Natural killer cell treated with Interleukin-12 subunit alpha and Interleukin-12 subunit beta and Interleukin-15 and Interleukin-18, amount 100 ng/mL, for 72 hours (primary cell): ENCODE measurements around the gene SLC26A4. TPM values are rescaled to one million over a fixed set of nuclear protein-coding genes. Genes with fewer than 3 reads are reported as not detected.
A peak's percentile ranks its signal among the peaks of the same experiment; 100 is the strongest.

Experiments used
- ATAC-seq, 2 donors: fragments of 150-1000 bp; cut with Tn5 transposase in 1 of 2; sonication (Bioruptor Pico), chemical (Tn5 transposase) in 1 of 2; 2 replicates each; pipeline ENCODE4 v1.10.0; 2021
- DNase-seq: peaks from one replicate; pipeline ENCODE4 v3.0.0; 2022; ENCODE audit warnings: low spot score
- H3K27ac Mint-ChIP-seq, 2 donors: 1 replicate in 1 of 2; 2 replicates in 1 of 2; pipeline ENCODE4 v1.8.0; 2022; ENCODE audit warnings: mixed read lengths in 2 of 2, mild to moderate bottlenecking in 1 of 2, moderate library complexity in 1 of 2
- H3K27me3 Mint-ChIP-seq, 2 donors: 1 replicate in 1 of 2; 2 replicates in 1 of 2; pipeline ENCODE4 v1.8.0; 2022; ENCODE audit warnings: mixed read lengths in 2 of 2
- H3K36me3 Mint-ChIP-seq: one replicate; pipeline ENCODE4 v1.8.0; 2022; ENCODE audit warnings: mixed read lengths
- H3K4me1 Mint-ChIP-seq, 2 donors: 1 replicate in 1 of 2; 2 replicates in 1 of 2; pipeline ENCODE4 v1.8.0; 2022; ENCODE audit warnings: low read depth in 2 of 2, mixed read lengths in 2 of 2, mild to moderate bottlenecking in 1 of 2
- H3K4me3 Mint-ChIP-seq: one replicate; pipeline ENCODE4 v1.8.0; 2022; ENCODE audit warnings: mixed read lengths
- H3K9me3 Mint-ChIP-seq: 2 replicates; pipeline ENCODE4 v1.8.0; 2022; ENCODE audit warnings: mixed read lengths
- total RNA-seq, 2 donors: library from RNA; stranded (reverse); gene quantifications; one replicate each; pipeline ENCODE4 v1.2.3, GENCODE V29; 2022

The SLC26A4 gene
- total RNA-seq: 1 to 10 TPM in 1 of 2 donors, under 1 TPM in 1; 0.19 to 1.1 TPM

DNA sequence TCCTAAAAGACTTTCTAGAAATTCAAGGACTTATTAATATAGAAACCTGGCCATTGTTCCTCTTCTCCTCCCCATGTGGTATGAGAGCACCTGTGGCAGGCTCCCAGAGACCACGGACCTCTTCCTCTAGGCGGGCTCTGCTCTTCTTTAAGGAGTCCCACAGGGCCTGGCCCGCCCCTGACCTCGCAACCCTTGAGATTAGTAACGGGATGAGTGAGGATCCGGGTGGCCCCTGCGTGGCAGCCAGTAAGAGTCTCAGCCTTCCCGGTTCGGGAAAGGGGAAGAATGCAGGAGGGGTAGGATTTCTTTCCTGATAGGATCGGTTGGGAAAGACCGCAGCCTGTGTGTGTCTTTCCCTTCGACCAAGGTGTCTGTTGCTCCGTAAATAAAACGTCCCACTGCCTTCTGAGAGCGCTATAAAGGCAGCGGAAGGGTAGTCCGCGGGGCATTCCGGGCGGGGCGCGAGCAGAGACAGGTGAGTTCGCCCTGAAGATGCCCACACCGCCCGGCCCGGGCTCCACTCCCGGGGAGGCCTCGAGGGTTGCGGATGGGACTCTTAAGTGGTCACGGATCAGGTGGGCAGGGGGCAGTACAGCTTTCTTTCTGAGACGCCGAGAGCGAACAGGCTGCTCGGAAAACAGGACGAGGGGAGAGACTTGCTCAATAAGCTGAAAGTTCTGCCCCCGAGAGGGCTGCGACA is at the start of gene SLC26A4:
Gene SLC26A4 (plus strand): TSS at position 448 of the 700 bp plus-strand sequence. CDS start 814 bp downstream, outside the sequence.
- DNase-seq: no peak
- peaks cover 27 to 40% of the 10 kb centered on the region in 2 donors for H3K27me3 Mint-ChIP-seq
- H3K36me3 Mint-ChIP-seq: no peaks in the 10 kb centered on the region
- H3K4me3 Mint-ChIP-seq: peak within 1 kb of the TSS; percentile 76
- no peaks in the 10 kb centered on the region for H3K9me3 Mint-ChIP-seq
- peak; percentile 62 to 66 for ATAC-seq
- peaks cover 11 to 14% of the 10 kb centered on the region in 2 donors for H3K4me1 Mint-ChIP-seq
- peak within 1 kb of the TSS; percentile 8 to 69 for H3K27ac Mint-ChIP-seq

DNA sequence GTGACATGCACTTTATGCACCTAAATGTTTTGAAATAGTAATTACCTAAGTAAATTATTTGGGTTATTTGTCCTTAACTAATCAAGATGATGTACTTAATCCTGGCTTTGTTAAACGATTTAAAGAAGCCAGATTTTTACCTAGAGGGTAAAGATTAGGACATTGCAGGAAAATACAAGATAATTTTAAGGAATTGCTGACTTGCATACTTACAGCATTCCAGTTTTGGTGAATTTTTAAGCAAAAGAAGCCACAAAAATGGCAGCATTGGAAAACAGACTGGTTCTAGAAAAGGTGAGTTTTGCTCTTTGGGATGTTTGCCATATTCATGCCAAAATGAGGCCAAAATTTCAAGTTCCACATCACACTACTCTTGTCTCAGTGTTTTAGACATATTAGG is 47.2 kb upstream of the SLC26A4 start:
- no peak for DNase-seq
- ATAC-seq: no peak
- no peaks in the 10 kb centered on the region for H3K9me3 Mint-ChIP-seq
- no peaks in the 10 kb centered on the region for H3K27me3 Mint-ChIP-seq
- H3K4me1 Mint-ChIP-seq: no peaks in the 10 kb centered on the region
- no peak overlapping the region for H3K27ac Mint-ChIP-seq
- peaks cover 17% of the 10 kb centered on the region for H3K36me3 Mint-ChIP-seq
- H3K4me3 Mint-ChIP-seq: no peak overlapping the region

DNA sequence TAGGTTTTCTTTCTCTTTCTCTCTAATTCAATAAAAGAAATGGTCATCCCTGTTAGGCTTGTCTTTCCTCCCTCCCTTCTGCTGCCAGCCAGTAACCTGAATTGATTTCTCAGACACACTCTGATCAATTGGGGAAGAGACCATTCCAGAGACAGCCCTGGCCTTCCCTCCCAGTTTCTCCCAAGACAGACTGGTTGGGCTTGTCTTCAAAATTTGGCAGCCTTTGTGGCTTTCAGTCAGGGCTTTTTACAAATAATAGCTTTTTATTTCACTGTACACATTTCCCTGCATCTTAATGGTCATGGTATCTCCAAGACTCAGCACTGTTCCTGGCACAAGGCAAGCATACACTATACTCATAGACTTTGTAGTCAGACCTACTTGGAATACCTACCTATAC is 46.7 kb upstream of the SLC26A4 start:
- Mint-ChIP-seq H3K4me3 (no peak overlapping the region), H3K27ac (no peak overlapping the region), H3K4me1 (no peaks in the 10 kb centered on the region), H3K9me3 (no peaks in the 10 kb centered on the region), H3K36me3 (peaks cover 13% of the 10 kb centered on the region), H3K27me3 (no peaks in the 10 kb centered on the region)
- no peak for DNase-seq
- ATAC-seq: no peak

DNA sequence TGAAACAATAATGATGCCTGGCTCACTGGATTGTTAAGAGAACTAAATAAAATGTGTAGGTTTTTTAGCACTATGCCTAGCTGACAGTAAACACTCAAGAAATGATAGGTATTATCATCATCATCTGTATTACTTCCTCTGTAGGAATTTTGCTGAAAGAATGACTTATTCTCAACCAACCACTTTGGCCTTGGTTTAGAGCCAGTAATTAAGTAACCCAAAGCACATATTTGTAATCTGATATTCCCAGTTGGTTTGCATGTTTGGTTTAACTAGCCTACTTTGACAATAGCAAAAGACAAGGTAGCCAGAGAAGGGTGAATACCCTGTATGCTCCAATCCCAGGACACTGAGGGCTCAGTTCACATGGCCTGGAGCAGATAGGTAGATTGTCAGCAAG is 46.2 kb upstream of the SLC26A4 start:
- Mint-ChIP-seq H3K4me3 (no peak overlapping the region), H3K27ac (no peak overlapping the region), H3K9me3 (no peaks in the 10 kb centered on the region), H3K4me1 (no peaks in the 10 kb centered on the region), H3K36me3 (peaks cover 10% of the 10 kb centered on the region), H3K27me3 (no peaks in the 10 kb centered on the region)
- ATAC-seq: no peak
- DNase-seq: no peak

DNA sequence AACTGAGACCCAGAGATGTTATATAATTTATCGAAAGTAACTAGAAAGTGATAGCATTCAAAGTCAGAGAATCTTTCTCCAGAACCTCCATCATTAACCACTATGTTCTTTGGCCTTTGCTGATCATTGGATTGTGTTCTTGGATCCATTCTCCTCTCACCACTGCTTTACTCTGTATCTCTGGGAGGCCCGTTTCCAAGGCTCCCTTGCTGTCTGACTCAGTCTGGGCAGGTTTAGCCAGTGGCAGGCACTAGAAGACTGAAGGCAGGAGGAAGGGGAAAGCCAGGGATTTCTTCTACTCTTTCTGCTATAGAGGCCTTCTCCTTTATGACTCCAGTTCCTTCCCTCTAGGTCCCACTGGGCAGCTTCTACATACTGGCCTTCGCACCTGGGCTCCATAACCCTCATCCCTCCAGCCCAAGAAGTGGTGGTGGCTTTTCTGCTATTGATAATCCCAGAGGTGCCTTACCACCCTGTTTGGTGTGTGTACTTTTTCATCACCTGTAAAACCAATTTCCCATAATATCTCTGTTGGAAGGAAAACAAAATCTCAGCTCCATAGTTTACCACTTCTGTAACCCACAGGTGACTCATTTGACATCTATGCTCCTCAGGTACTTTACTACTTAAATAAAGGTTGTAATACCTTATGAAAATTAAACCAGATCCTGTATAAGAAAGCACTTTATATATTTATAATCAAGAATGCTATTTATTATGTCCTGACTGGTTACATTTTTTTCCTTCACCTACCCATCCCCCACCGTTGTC is 44.5 kb upstream of the SLC26A4 start:
- Mint-ChIP-seq H3K27ac (no peak overlapping the region), H3K4me1 (no peaks in the 10 kb centered on the region), H3K9me3 (no peaks in the 10 kb centered on the region), H3K36me3 (peaks cover 10% of the 10 kb centered on the region), H3K4me3 (no peak overlapping the region), H3K27me3 (no peaks in the 10 kb centered on the region)
- ATAC-seq (no peak), DNase-seq (no peak)

DNA sequence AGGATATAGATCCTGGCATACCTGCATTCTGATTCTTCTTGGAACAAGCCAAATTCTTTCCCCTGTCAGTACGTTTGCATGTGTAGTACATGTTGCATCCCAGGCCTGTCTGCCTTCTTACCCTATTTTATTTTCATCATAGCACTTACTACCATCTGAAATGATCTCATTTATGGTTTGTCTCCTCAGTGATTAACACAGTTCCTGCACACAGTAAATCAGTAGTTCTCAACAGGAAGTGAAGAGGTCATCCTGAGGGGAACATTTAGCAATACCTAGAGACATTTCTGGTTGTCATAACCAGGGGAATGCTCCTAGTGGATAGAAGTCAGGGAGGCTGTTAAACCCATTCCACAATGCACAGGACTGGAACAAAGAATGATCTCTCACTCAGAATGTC is 38.2 kb upstream of the SLC26A4 start:
- Mint-ChIP-seq H3K36me3 (peaks cover 5% of the 10 kb centered on the region), H3K4me3 (no peak overlapping the region), H3K9me3 (no peaks in the 10 kb centered on the region), H3K4me1 (no peaks in the 10 kb centered on the region), H3K27ac (no peak overlapping the region), H3K27me3 (no peaks in the 10 kb centered on the region)
- no peak for DNase-seq
- peak; percentile 56 to 63 for ATAC-seq

DNA sequence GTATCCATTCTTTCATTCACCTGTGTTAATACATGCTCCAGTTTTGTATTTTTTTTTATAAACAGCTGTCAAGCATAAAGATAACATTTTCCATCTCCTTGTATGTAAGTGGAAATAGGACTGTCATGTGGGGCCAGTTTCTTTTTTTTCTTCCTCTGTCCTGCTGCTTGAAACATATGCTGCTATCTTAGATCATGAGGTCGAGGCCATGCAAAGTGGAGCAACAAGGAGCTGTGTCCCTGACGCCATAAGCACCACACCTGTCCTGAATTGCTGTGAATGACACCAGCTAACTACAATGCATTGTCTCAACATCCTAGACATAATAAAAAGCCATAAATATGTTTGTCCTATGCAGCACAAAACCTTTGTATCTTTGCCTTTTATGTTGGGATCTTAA is 37.7 kb upstream of the SLC26A4 start:
- Mint-ChIP-seq H3K4me3 (no peak overlapping the region), H3K4me1 (no peaks in the 10 kb centered on the region), H3K9me3 (no peaks in the 10 kb centered on the region), H3K27me3 (no peaks in the 10 kb centered on the region), H3K36me3 (peaks cover 5% of the 10 kb centered on the region), H3K27ac (no peak overlapping the region)
- DNase-seq (no peak), ATAC-seq (no peak)

DNA sequence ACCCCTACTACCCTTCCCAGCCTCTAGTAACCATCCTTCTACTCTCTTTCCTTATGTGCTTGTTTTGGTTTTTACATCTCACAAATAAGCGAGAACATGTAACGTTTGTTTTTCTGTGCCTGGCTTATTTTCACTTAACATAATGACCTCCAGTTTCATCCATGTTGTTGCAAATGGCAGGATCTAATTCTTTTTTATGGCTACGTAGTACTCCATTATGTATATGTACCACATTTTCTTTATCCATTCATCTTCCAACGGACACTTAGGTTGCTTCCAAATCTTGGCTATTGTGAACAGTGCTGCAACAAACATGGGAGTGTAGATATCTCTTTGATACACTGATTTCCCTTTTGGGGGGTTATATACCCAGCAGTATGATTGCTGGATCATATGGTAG is 33.6 kb upstream of the SLC26A4 start:
- H3K27ac Mint-ChIP-seq: no peak overlapping the region
- DNase-seq (no peak), ATAC-seq (no peak)
- no peak overlapping the region for H3K4me3 Mint-ChIP-seq
- no peaks in the 10 kb centered on the region for H3K9me3 Mint-ChIP-seq
- no peaks in the 10 kb centered on the region for H3K27me3 Mint-ChIP-seq
- H3K36me3 Mint-ChIP-seq: peaks cover 5% of the 10 kb centered on the region
- H3K4me1 Mint-ChIP-seq: no peaks in the 10 kb centered on the region

DNA sequence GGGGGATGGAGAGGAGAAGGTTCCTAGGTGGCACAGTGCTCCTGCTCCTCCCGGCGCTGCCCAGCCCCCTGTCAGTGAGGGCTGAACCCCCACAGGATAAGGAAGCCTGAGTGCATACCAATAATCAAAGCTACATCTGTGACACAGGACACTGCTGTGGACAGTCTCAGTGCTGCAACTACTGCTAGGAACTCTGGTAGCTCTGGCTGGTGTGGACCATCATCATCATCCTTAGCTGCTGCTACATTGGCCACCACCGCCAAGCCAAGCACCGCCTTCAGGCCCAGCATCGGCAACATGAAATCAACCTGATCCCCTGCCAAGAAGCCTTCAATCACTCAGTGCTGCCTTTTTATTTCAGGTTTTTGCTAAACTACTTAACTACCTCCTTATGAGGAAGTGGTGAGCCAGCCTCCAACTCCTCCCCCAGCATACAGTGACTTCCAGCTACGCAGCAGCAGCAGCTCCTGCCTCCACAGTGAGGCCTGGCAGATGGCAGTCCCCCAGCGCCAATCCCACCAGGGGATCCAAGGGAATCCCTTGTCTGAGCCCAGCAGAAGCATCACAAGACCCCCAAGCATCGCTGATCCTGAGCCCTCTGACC is 32.1 kb upstream of the SLC26A4 start:
- Mint-ChIP-seq H3K4me1 (no peaks in the 10 kb centered on the region), H3K9me3 (no peaks in the 10 kb centered on the region), H3K4me3 (no peak overlapping the region), H3K27me3 (no peaks in the 10 kb centered on the region), H3K36me3 (peaks cover 5% of the 10 kb centered on the region), H3K27ac (no peak overlapping the region)
- DNase-seq (no peak), ATAC-seq (no peak)

DNA sequence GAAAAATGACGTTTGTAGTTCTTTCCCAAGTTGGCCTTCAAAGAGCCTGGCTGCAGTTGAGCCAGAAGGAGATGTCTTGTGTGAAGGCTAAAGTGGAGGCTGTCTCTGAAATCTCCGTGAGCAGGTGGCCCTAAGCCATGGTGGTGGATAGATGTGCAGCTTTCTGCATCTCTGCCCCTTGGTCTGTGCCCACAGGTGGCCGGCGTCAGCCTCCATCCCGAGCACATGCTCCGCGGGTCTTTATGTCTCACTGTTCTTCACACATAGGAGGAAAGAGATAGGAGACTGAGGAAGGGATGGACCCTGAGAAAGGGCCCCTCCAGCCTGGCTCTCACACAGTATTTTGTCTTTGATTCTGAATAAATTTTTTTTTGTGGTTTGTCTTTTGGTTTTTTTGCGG is 30.3 kb upstream of the SLC26A4 start:
- no peaks in the 10 kb centered on the region for H3K9me3 Mint-ChIP-seq
- no peak for ATAC-seq

DNA sequence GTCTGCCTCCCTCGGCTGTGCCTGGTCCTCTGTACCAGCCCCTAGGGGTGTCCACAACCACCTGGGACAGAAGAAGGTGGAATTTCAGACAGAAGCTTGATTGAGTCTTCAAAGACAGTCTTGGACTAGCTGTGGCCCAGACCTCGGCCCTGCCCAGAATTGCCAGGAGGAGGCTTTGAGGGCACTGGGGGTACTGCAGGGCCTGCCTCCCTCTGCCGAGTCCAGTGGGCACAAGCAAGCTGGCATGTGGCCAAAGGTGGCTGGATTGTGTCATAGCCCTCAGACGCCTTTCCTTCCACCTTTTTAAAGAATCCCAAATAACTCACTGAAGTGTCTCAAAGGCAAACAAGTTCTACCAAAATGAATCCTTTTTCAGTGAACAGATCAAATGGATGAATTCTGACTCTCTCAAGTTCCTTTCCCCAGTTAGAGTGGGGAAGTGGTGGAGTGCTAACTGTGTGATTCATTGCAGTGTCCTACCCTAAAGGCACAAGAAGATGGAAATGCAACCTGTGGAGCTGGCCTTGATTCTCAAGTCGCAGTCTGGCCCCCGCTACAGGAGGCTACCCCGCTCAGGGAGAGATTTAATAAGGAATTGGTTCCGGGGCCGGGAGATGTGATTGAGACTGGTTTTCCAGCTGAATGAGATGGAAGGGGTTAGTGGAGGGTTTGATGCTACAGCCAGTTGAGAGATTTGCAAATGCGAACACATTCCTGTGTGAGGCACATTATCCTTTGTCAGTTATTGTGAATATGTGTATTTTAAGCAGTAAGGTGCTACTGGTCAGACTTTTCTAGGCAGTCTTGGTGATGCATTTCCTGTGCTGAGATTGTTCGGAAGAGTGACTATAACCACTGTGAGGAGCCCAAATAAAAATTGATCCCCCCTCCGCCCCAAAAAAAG is 28.8 kb upstream of the SLC26A4 start:
- Mint-ChIP-seq H3K4me1 (no peaks in the 10 kb centered on the region), H3K36me3 (peaks cover 4% of the 10 kb centered on the region), H3K27me3 (no peaks in the 10 kb centered on the region), H3K9me3 (no peaks in the 10 kb centered on the region), H3K4me3 (no peak overlapping the region), H3K27ac (no peak overlapping the region)
- ATAC-seq (no peak), DNase-seq (no peak)

More for the DNA sequence above, 30.3 kb upstream of the SLC26A4 start:
- DNase-seq: no peak
- H3K27ac Mint-ChIP-seq: no peak overlapping the region
- H3K4me3 Mint-ChIP-seq: no peak overlapping the region
- no peaks in the 10 kb centered on the region for H3K4me1 Mint-ChIP-seq
- no peaks in the 10 kb centered on the region for H3K27me3 Mint-ChIP-seq
- peaks cover 5% of the 10 kb centered on the region for H3K36me3 Mint-ChIP-seq

DNA sequence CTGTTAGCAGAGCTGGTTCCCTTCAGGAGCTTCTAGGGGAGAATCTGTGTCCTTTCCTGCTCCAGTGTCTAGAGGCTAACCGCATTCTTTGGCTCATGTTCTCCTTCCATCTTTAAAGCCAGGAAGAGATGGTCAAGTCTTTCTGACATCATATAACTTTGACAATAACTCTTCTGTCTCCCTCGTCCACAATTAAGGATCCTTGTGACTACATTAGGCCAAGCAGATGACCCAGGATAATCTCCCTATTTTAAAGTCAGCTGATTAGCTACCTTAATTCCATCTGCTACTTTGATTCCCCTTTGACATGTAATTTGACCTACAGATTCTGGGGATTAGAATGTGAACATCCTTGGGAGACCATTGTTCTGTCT is 28.1 kb upstream of the SLC26A4 start:
- H3K36me3 Mint-ChIP-seq: no peaks in the 10 kb centered on the region
- DNase-seq (no peak), ATAC-seq (no peak)
- no peaks in the 10 kb centered on the region for H3K4me1 Mint-ChIP-seq
- H3K27me3 Mint-ChIP-seq: no peaks in the 10 kb centered on the region
- H3K9me3 Mint-ChIP-seq: no peaks in the 10 kb centered on the region
- no peak overlapping the region for H3K4me3 Mint-ChIP-seq
- H3K27ac Mint-ChIP-seq: no peak overlapping the region

DNA sequence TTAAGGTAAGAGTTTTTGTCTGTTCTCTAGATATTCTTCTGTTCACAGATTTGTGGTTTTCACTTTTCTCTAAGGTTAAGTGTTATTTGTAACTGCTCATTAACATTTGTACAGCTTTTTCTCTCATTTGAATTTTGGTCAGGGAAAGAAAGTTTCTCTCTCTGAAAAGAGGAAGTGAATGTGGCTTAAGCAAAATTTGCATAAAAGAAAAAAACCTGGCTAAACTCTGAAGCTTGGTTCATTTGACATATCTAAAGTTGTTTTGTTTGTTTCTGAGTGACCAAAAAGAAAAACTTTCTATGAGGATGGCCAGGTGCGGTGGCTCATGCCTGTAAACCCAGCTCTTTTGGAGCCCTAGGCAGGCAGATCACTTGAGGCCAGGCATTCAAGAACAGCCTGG is 22.0 kb upstream of the SLC26A4 start:
- no peak for ATAC-seq
- H3K4me3 Mint-ChIP-seq: no peak overlapping the region
- H3K9me3 Mint-ChIP-seq: no peaks in the 10 kb centered on the region
- H3K27ac Mint-ChIP-seq: no peak overlapping the region
- H3K4me1 Mint-ChIP-seq: peaks cover 9 to 12% of the 10 kb centered on the region in 2 donors
- no peaks in the 10 kb centered on the region for H3K36me3 Mint-ChIP-seq
- DNase-seq: no peak
- peaks cover 7 to 14% of the 10 kb centered on the region in 2 donors for H3K27me3 Mint-ChIP-seq
